Measurements from ENCODE around the gene YPEL1.

Gene YPEL1

DNA sequence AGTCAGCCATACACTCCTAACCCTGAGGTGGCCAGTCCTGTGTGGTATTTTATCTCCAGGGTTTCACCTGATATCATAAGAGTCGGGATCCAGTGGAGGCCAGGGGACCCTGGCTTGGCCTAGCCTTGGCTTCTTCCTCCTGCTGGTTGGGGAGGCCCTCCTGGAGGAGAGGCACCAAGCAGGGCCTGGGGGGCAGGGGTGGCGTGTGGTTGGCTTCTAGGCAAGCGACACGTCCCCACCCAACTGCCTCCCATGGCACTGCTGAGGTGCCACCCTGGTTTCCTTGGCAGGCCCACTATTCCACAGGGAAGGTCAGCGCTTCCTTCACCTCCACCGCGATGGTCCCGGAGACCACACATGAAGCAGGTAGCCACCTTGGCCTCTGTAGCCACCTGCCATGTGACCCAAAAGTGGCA, 49.4 kb downstream of the YPEL1 start:
- TF ChIP-seq, protein P1, sequence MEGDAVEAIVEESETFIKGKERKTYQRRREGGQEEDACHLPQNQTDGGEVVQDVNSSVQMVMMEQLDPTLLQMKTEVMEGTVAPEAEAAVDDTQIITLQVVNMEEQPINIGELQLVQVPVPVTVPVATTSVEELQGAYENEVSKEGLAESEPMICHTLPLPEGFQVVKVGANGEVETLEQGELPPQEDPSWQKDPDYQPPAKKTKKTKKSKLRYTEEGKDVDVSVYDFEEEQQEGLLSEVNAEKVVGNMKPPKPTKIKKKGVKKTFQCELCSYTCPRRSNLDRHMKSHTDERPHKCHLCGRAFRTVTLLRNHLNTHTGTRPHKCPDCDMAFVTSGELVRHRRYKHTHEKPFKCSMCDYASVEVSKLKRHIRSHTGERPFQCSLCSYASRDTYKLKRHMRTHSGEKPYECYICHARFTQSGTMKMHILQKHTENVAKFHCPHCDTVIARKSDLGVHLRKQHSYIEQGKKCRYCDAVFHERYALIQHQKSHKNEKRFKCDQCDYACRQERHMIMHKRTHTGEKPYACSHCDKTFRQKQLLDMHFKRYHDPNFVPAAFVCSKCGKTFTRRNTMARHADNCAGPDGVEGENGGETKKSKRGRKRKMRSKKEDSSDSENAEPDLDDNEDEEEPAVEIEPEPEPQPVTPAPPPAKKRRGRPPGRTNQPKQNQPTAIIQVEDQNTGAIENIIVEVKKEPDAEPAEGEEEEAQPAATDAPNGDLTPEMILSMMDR (IDR thresholded peaks at IDR 0.05; ENCODE audit: unreplicated experiment in 3 of 3): no peak
- Mint-ChIP-seq H3K36me3 (ENCODE audit: low read depth) (peaks cover 30% of the 10 kb centered on the region), H3K27ac (no peak overlapping the region), H3K27me3 (ENCODE audit: low read depth) (no peaks in the 10 kb centered on the region), H3K9me3 (no peaks in the 10 kb centered on the region), H3K4me1 (peaks cover 5% of the 10 kb centered on the region), H3K4me3 (no peak overlapping the region)

DNA sequence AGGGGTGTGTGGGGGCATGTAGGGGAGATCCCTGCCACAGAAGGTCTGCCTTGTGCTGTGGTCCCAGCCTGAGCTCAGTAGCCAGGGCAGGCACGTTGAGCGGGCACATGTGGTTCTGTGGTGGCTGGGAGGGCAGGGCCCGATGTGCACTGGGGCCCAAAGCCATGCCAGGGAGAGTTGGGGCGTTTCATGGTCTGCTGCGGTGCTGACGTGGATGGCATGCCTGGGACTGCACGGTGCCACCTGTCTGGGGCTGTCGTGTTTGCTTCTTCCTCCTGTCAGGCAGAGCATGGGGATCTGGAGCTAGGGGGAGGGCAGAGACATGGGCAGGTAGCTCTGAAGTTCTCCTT, 50.5 kb downstream of the YPEL1 start:
- TF ChIP-seq, protein P1 (IDR thresholded peaks at IDR 0.05; ENCODE audit: unreplicated experiment in 3 of 3): no peak
- no peak overlapping the region for H3K4me3 Mint-ChIP-seq
- no peaks in the 10 kb centered on the region for H3K27me3 Mint-ChIP-seq (ENCODE audit: low read depth)
- H3K27ac Mint-ChIP-seq: no peak overlapping the region
- H3K36me3 Mint-ChIP-seq (ENCODE audit: low read depth): peaks cover 27% of the 10 kb centered on the region
- H3K9me3 Mint-ChIP-seq: no peaks in the 10 kb centered on the region
- H3K4me1 Mint-ChIP-seq: no peaks in the 10 kb centered on the region

DNA sequence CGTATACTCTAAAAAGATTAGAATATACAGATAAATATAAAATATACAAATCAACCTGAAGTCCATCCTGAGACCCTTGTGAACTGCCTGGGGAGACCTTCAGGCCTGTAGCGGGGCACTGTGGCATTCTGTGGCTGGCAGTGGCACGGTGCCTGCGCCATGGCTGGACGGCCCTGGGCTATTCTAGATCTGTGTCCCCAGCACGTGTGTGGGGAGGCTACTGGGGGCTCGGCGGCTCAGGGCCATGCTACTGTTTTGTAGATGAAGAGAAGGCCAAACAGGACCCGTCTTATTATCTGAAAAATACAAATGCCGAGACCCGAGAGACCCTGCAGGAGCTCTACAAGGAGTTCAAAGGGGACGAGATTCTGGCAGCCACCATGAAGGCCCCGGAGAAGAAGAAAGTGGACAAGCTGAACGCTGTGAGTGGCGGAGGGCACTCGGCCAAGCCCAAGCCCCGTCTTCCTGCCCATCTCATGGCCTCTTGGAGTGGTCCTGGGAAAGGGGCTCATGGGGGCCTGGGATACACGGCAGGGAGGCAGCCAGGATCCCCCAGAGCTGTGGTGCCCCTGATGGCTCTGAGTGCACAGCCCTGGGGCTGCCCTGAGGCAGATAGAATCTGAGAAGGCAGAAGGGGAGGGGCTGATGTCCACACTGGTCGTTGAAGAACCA, 51.0 kb downstream of the YPEL1 start:
- Mint-ChIP-seq H3K27ac (no peak overlapping the region), H3K4me3 (no peak overlapping the region)
- TF ChIP-seq, protein P1 (IDR thresholded peaks at IDR 0.05; ENCODE audit: unreplicated experiment in 3 of 3): no peak

DNA sequence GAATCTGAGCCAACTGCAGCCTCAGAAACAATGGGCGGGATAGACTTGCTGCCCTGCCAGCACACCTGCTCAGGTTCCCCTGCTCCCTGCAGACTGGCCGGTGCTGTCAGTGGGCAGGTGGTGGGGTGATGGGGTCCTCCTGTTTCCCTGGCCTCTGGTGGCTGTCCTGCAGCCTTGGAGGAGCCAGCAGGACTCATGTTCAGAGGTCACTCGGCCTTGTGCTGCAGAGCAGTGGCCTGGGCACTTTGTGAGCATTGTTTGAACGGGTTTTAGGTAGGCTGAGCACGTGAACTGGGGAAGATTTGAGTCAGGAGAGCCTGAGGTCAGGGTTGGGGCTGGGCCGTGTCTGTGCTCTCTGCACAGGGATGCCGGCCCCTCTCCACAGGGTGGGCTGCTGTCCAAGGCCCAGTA, 52.2 kb downstream of the YPEL1 start:
- Mint-ChIP-seq H3K9me3 (no peaks in the 10 kb centered on the region), H3K27ac (peak overlapping the region in 1 of 3 experiments; percentile 76), H3K4me3 (no peak overlapping the region), H3K4me1 (no peaks in the 10 kb centered on the region), H3K27me3 (ENCODE audit: low read depth) (no peaks in the 10 kb centered on the region), H3K36me3 (ENCODE audit: low read depth) (peaks cover 19% of the 10 kb centered on the region)
- TF ChIP-seq, protein P1 (IDR thresholded peaks at IDR 0.05; ENCODE audit: unreplicated experiment in 3 of 3): no peak

More for the DNA sequence above, 51.0 kb downstream of the YPEL1 start:
- Mint-ChIP-seq H3K4me1 (no peaks in the 10 kb centered on the region), H3K9me3 (no peaks in the 10 kb centered on the region), H3K27me3 (ENCODE audit: low read depth) (no peaks in the 10 kb centered on the region), H3K36me3 (ENCODE audit: low read depth) (peaks cover 25% of the 10 kb centered on the region)

DNA sequence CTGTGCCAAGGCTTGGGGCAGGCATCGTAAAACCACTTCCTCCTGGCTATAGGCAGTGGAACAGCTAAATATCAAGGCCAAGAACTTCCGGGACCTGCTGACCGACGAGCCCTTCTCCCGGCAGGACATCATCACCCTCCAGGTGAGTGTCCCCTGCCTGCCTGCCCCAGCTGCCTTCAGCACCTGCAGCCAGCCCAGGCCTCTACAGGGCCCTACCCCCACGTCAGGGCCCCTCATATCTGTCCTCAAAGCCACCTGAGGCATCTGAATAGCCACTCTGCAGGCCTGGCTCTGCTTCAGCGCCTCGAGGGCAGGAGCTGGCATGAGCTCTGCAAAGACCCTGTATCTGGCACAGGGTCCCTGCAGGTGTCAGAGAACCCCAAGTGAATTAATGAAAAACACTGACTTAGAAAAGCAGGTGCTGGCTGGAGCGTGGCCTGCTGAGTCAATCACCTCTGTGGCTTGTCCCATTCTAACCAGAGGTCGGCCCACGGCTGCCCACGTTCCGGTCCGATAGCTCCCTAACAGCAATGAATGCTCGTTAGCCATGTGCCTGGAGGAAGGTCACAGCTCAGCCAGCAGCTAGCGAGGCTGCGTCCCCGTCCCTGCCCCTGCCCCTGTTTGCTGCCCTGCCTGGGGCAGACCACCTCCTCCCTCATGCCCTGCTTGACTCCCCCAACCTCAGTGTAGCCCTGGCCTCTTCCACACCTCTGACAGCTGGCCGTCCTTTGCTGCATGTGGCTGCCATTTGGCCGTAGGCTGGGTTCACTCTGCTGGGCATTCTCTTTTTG, 53.0 kb downstream of the YPEL1 start:
- TF ChIP-seq, protein P1 (IDR thresholded peaks at IDR 0.05; ENCODE audit: unreplicated experiment in 3 of 3): no peak
- Mint-ChIP-seq H3K27me3 (ENCODE audit: low read depth) (no peaks in the 10 kb centered on the region), H3K4me3 (no peak overlapping the region), H3K36me3 (ENCODE audit: low read depth) (peaks cover 24% of the 10 kb centered on the region), H3K4me1 (no peaks in the 10 kb centered on the region), H3K9me3 (no peaks in the 10 kb centered on the region), H3K27ac (peak overlapping the region in 1 of 3 experiments; percentile 91)

Measured in nephron (organoid).